ENCODE measurements around the gene SSTR4.

The SSTR4 gene

GRCh38 chr20:23069108-23069507 lies 34.0 kb downstream of the SSTR4 start:
- no peak for DNase-seq

GRCh38 chr20:23071398-23071797 lies 36.3 kb downstream of the SSTR4 start:
- DNase-seq: no peak

GRCh38 chr20:23071996-23072395 lies 36.9 kb downstream of the SSTR4 start:
- DNase-seq: no peak

GRCh38 chr20:23072892-23073586 lies 37.9 kb downstream of the SSTR4 start:
- DNase-seq: no peak

- DNase-seq: no peak
Observed at GRCh38 chr20:23074052-23074451, 38.9 kb downstream of the SSTR4 start.

GRCh38 chr20:23077277-23077676 lies 42.2 kb downstream of the SSTR4 start:
- DNase-seq: no peak

- DNase-seq: no peak
Observed at GRCh38 chr20:23078351-23079015, 43.4 kb downstream of the SSTR4 start.

- no peak for DNase-seq
Observed at GRCh38 chr20:23079016-23079351, 43.9 kb downstream of the SSTR4 start.

- no peak for DNase-seq
Observed at GRCh38 chr20:23079926-23080325, 44.8 kb downstream of the SSTR4 start.

GRCh38 chr20:23080521-23080920 lies 45.4 kb downstream of the SSTR4 start:
- no peak for DNase-seq

GRCh38 chr20:23081263-23081819 lies 46.2 kb downstream of the SSTR4 start:
- DNase-seq: no peak

- DNase-seq: no peak
Observed at GRCh38 chr20:23082846-23083552, 47.9 kb downstream of the SSTR4 start.

GRCh38 chr20:23083553-23084220 lies 48.6 kb downstream of the SSTR4 start:
- DNase-seq: no peak

GRCh38 chr20:23084282-23084844 lies 49.3 kb downstream of the SSTR4 start:
- no peak for DNase-seq

- no peak for DNase-seq
Observed at GRCh38 chr20:23084845-23085365, 49.8 kb downstream of the SSTR4 start.

- DNase-seq: no peak
Observed at GRCh38 chr20:23085436-23086055, 50.4 kb downstream of the SSTR4 start.

- no peak for DNase-seq
Observed at GRCh38 chr20:23086056-23086566, 51.0 kb downstream of the SSTR4 start, which contains the start of gene CD93. TSS of gene CD93 (minus strand) at chr20:23086324. CDS start at chr20:23086192, 132 bp downstream.

- no peak for DNase-seq
Observed at GRCh38 chr20:23086931-23087411, 51.9 kb downstream of the SSTR4 start.

GRCh38 chr20:23087587-23088251 lies 52.6 kb downstream of the SSTR4 start:
- DNase-seq: no peak
